Activated naive CD4-positive, alpha-beta T cell treated with anti-CD3 and anti-CD28 coated beads, Interleukin-2, amount 50 U/mL, for 24 hours (primary cell): ENCODE measurements around the gene FOXRED1.
"Not testable (repeated sequence)": the region's sequence is repeated elsewhere in the genome, so short reads cannot be mapped to it uniquely, and the experiment has no call there.

Source experiments
- H3K27ac Mint-ChIP-seq: one replicate; pipeline ENCODE4 v1.8.0; 2021; ENCODE audit warnings: mild to moderate bottlenecking, mixed read lengths
- H3K27me3 Mint-ChIP-seq: one replicate; pipeline ENCODE4 v1.8.0; 2021; ENCODE audit warnings: mixed read lengths
- H3K36me3 Mint-ChIP-seq: one replicate; pipeline ENCODE4 v1.8.0; 2021; ENCODE audit warnings: mixed read lengths
- H3K4me1 Mint-ChIP-seq: one replicate; pipeline ENCODE4 v1.8.0; 2021; ENCODE audit warnings: mixed read lengths
- H3K4me3 Mint-ChIP-seq: one replicate; pipeline ENCODE4 v1.8.0; 2021; ENCODE audit warnings: mild to moderate bottlenecking, mixed read lengths
- H3K9me3 Mint-ChIP-seq: one replicate; pipeline ENCODE4 v1.8.0; 2021; ENCODE audit warnings: mixed read lengths

Gene FOXRED1

DNA sequence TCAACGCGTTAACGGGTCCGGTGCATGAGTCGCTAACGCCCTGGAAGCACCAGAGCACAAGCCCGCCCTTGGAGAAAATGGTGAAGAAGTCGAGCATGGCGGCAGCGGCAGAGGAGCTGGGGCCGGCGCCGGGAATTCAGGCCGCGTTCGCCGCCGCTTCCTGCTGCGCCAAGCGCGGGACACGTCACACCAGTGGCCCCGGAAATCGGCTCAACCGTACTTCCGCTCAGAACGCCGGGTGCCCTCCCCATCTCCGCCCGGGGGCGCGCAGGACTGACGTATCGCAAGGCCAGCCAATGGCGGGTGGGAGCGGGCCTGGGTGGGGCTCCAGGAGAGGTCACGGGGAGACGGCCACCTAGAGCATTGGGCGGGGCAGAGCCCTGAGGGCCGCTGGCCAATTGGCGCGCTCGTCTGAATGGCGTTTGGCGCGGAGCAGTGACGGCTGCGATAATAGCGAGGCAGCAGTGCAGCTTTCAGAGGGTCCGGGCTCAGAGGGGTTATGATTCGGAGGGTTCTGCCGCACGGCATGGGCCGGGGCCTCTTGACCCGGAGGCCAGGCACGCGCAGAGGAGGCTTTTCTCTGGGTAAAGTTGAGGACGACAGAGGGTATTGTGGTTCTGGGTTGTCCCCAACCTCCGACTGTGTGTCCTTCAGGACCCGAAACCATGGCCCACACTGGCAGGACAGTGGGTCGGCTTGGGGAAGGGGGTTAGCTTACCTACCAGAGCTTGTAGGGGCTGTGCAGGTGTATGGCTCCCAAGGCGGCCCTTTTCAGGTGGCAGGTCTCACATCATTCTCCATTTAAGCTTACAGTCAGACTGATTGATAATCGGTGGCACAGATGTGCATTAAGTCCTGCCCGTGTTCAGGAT lies at the start of gene FOXRED1, which contains the start of gene SRPRA:
Gene FOXRED1 (plus strand): TSS at position 447 of the 872 bp plus-strand sequence. CDS start 53 bp downstream, at position 500.
Gene SRPRA (minus strand): TSS at position 188 of the 872 bp plus-strand sequence. CDS start 91 bp downstream, at position 97.
- H3K4me1 Mint-ChIP-seq, result peaks cover 48% of the 10 kb centered on the region
- no peaks in the 10 kb centered on the region for H3K27me3 Mint-ChIP-seq
- no peaks in the 10 kb centered on the region for H3K9me3 Mint-ChIP-seq
- peak within 1 kb of the TSS; percentile 97 for H3K27ac Mint-ChIP-seq
- H3K4me3 Mint-ChIP-seq, result peak within 1 kb of the TSS; percentile 98
- H3K36me3 Mint-ChIP-seq, result peaks cover 21% of the 10 kb centered on the region

DNA sequence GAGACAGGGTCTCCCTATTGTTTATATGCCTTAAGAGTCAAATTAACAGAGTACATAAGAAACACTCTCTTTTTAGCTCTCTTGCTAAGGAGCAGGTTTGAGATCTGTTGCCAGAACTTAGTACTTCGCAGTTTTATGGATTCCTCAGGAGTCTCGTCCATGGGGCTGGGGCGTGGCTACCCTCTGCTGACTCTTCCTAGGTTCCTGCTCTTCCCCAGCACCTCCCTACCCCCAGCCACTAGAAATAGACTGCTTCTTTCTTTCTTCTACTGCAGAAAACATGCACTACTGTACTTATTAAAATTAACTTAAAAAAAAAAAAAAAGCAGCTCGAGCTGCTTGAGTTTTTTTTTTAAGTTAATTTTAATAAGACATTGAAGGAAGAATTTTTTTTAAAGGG lies 49.4 kb upstream of the FOXRED1 start:
- Mint-ChIP-seq H3K9me3 (no peaks in the 10 kb centered on the region), H3K36me3 (peaks cover 2% of the 10 kb centered on the region), H3K4me1 (peaks cover 43% of the 10 kb centered on the region), H3K27me3 (no peaks in the 10 kb centered on the region), H3K27ac (no peak overlapping the region), H3K4me3 (no peak overlapping the region)

DNA sequence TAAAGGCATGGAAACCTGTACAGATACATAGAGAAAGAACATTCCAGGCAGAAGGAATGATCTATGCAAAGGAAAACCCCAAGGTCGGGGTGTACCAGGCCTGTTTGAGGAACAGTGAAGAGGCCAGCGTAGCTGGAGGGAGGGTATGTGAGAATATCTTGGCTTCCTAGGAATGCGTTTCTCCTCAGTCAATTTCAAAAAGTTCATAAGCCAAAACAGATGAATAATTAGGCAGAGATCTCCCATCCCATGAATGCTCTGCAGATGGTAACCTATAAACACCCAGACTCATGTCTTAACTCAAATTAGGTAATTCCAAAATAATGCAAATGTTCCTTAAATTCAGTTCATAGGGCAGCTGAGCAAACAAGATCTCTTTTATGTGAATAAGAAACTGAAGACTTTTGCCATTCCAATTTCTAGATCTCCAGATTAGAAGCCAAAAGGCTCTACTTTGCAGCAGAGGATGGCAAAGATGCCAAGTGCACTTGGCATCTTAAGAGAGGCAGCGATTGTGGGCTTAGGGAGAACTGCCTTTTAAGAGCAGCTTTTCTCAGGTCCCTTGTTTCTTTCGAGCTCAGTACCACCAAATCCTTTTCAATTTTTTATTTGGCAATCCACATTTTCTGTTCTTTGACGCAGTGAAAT lies 44.2 kb upstream of the FOXRED1 start:
- Mint-ChIP-seq H3K9me3 (no peaks in the 10 kb centered on the region), H3K27ac (no peak overlapping the region), H3K27me3 (no peaks in the 10 kb centered on the region), H3K36me3 (peaks cover 4% of the 10 kb centered on the region), H3K4me3 (no peak overlapping the region), H3K4me1 (peaks cover 9% of the 10 kb centered on the region)

DNA sequence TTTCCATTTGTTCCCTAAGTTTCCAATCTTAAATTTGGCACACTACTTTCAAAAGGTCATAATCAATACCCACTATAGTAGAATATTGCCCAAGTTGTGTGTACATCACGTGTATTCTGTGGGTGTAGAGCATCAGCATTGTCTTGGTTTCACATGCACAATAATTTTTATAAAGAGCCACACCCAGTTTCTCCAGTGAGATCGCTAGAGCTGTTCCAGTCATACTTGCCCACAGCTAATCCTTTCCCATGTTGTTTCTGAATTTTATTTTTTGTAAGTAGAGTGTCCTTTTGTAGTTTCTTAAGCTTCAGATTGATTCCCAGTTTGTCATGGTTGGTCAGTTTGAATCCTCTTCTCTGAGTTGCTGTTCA lies 43.7 kb upstream of the FOXRED1 start:
- H3K36me3 Mint-ChIP-seq, result peaks cover 2% of the 10 kb centered on the region
- no peak overlapping the region for H3K4me3 Mint-ChIP-seq
- no peak overlapping the region for H3K27ac Mint-ChIP-seq
- H3K27me3 Mint-ChIP-seq, result no peaks in the 10 kb centered on the region
- peaks cover 6% of the 10 kb centered on the region for H3K4me1 Mint-ChIP-seq
- H3K9me3 Mint-ChIP-seq, result no peaks in the 10 kb centered on the region

- no peaks in the 10 kb centered on the region for H3K27me3 Mint-ChIP-seq
- H3K9me3 Mint-ChIP-seq, result no peaks in the 10 kb centered on the region
- H3K4me3 Mint-ChIP-seq, result no peak overlapping the region
- H3K36me3 Mint-ChIP-seq, result peaks cover 2% of the 10 kb centered on the region
- H3K4me1 Mint-ChIP-seq, result peaks cover under 1% of the 10 kb centered on the region
- H3K27ac Mint-ChIP-seq, result no peak overlapping the region
Measured at GRCh38 chr11:126226334-126227084, 42.4 kb upstream of the FOXRED1 start.

GRCh38 chr11:126229858-126230540 lies 39.0 kb upstream of the FOXRED1 start:
- Mint-ChIP-seq H3K9me3 (no peaks in the 10 kb centered on the region), H3K27me3 (no peaks in the 10 kb centered on the region), H3K4me3 (no peak overlapping the region), H3K36me3 (peaks cover 4% of the 10 kb centered on the region), H3K27ac (no peak overlapping the region), H3K4me1 (no peaks in the 10 kb centered on the region)

GRCh38 chr11:126231725-126232459 lies 37.1 kb upstream of the FOXRED1 start:
- H3K4me3 Mint-ChIP-seq, result no peak overlapping the region
- no peak overlapping the region for H3K27ac Mint-ChIP-seq
- H3K4me1 Mint-ChIP-seq, result no peaks in the 10 kb centered on the region
- peaks cover 5% of the 10 kb centered on the region for H3K36me3 Mint-ChIP-seq
- H3K27me3 Mint-ChIP-seq, result no peaks in the 10 kb centered on the region
- H3K9me3 Mint-ChIP-seq, result no peaks in the 10 kb centered on the region

- H3K27ac Mint-ChIP-seq, result no peak overlapping the region
- no peaks in the 10 kb centered on the region for H3K9me3 Mint-ChIP-seq
- no peaks in the 10 kb centered on the region for H3K4me1 Mint-ChIP-seq
- H3K27me3 Mint-ChIP-seq, result no peaks in the 10 kb centered on the region
- H3K36me3 Mint-ChIP-seq, result peaks cover 5% of the 10 kb centered on the region
- no peak overlapping the region for H3K4me3 Mint-ChIP-seq
Measured at GRCh38 chr11:126232683-126233082, 36.3 kb upstream of the FOXRED1 start.

DNA sequence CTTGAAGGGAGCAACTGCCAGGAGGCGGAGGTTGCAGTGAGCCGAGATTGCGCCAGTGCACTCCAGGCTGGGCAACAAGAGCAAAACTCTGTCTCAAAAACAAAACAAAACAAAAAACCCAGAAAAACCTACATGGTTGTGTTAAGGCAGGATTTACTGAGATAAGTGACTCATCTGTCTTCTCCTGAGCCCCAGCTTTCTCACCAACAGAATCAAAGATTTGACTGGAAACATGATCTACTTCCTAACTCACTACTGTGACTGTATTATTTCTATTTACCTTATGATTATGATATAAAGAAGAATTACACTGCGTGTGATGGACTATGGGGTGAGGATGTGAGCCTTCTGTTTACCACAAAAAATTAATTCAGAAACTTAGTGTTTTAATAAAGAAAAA lies 35.6 kb upstream of the FOXRED1 start:
- Mint-ChIP-seq H3K4me1 (no peaks in the 10 kb centered on the region), H3K27ac (no peak overlapping the region), H3K4me3 (no peak overlapping the region), H3K27me3 (no peaks in the 10 kb centered on the region), H3K9me3 (no peaks in the 10 kb centered on the region), H3K36me3 (peaks cover 5% of the 10 kb centered on the region)

DNA sequence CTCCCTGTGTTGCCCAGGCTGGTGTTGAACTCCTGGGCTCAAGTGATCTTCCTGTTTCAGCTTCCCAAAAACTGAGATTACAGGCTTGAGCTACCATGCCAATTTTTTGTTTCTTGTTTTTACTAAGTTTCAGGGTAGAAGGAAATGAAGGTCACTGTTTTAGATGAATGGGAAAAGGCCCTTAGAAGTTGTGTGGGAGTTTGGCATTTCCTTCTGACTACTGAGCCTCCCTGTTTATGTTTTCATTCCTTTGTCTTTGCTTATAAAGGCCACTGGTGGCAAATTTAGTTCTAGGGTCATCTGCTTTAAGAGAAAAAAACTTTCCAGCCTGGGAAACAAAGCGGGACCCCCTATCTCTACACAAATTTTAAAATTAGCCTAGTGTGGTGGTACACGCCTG lies 22.3 kb upstream of the FOXRED1 start:
- H3K27me3 Mint-ChIP-seq, result no peaks in the 10 kb centered on the region
- peaks cover 5% of the 10 kb centered on the region for H3K36me3 Mint-ChIP-seq
- no peak overlapping the region for H3K27ac Mint-ChIP-seq
- H3K4me3 Mint-ChIP-seq, result no peak overlapping the region
- no peaks in the 10 kb centered on the region for H3K4me1 Mint-ChIP-seq
- no peaks in the 10 kb centered on the region for H3K9me3 Mint-ChIP-seq

DNA sequence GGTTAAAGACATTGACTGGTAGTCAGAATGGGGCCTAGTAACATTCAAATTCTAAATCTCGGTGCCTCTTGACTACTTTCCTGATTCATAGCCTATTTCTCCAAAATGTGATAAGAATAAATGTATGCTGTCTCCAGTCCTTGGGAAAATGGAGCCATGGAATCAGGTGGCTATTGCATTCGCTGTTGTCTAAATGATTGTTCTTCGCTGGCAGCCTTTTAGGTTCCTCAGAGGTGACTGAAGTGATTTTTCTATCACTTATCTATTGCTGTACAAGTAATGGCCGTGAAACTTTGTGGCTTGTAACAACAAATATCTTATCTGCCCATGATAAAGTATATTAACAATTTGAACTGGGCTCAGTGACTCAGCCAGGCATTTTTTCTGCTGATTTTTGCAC lies 15.7 kb upstream of the FOXRED1 start:
- H3K36me3 Mint-ChIP-seq, result peaks cover 5% of the 10 kb centered on the region
- H3K27me3 Mint-ChIP-seq, result no peaks in the 10 kb centered on the region
- H3K9me3 Mint-ChIP-seq, result no peaks in the 10 kb centered on the region
- H3K4me3 Mint-ChIP-seq, result no peak overlapping the region
- H3K27ac Mint-ChIP-seq, result no peak overlapping the region
- no peaks in the 10 kb centered on the region for H3K4me1 Mint-ChIP-seq

DNA sequence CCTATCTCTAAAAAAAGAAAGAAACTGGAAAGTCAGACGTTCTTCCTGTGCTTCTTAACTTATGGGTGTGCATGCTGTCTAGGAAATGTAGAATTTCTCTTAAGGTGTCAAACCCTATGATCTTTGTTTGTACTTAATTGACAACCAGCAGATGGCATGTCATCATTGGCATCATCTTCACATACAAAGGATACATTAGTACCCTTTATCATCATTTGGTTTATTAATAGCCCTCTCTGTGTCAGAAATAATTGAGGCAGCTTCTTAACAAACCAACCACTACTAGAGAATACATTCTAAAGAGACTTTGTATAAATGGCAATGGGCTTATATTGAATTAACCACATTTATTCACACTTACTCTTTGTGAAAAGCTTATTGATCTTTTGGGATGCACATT lies 14.1 kb upstream of the FOXRED1 start:
- H3K4me3 Mint-ChIP-seq, result no peak overlapping the region
- no peaks in the 10 kb centered on the region for H3K27me3 Mint-ChIP-seq
- no peaks in the 10 kb centered on the region for H3K9me3 Mint-ChIP-seq

DNA sequence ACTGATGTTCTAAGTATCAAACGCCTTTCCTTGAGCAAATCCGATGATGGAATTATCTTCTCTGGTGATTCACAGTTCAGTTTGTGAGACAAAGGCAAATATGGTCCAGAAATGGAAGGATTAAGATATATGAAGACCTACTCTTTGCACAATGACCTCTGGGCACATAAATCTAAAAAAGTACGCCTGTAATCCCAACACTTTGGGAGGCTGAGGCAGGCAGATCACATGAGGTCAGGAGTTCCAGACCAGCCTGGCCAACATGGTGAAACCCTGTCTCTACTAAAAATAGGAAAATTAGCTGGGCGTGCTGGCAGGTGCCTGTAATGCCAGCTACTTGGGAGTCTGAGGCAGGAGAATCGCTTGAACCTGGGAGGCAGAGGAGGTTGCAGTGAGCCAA lies 13.4 kb upstream of the FOXRED1 start:
- not testable (repeated sequence) for H3K36me3 Mint-ChIP-seq, H3K27me3 Mint-ChIP-seq, H3K27ac Mint-ChIP-seq, H3K9me3 Mint-ChIP-seq, H3K4me1 Mint-ChIP-seq, H3K4me3 Mint-ChIP-seq

More for the DNA sequence above, 14.1 kb upstream of the FOXRED1 start:
- H3K4me1 Mint-ChIP-seq, result no peaks in the 10 kb centered on the region
- H3K27ac Mint-ChIP-seq, result no peak overlapping the region
- peaks cover 2% of the 10 kb centered on the region for H3K36me3 Mint-ChIP-seq

GRCh38 chr11:126256216-126256615 lies 12.7 kb upstream of the FOXRED1 start:
- no peaks in the 10 kb centered on the region for H3K4me1 Mint-ChIP-seq
- no peaks in the 10 kb centered on the region for H3K9me3 Mint-ChIP-seq
- H3K4me3 Mint-ChIP-seq, result no peak overlapping the region
- no peaks in the 10 kb centered on the region for H3K27me3 Mint-ChIP-seq
- no peak overlapping the region for H3K27ac Mint-ChIP-seq
- peaks cover 2% of the 10 kb centered on the region for H3K36me3 Mint-ChIP-seq

- H3K4me3 Mint-ChIP-seq, result no peak overlapping the region
- H3K27ac Mint-ChIP-seq, result no peak overlapping the region
- H3K9me3 Mint-ChIP-seq, result no peaks in the 10 kb centered on the region
- no peaks in the 10 kb centered on the region for H3K27me3 Mint-ChIP-seq
- H3K36me3 Mint-ChIP-seq, result peaks cover 2% of the 10 kb centered on the region
- no peaks in the 10 kb centered on the region for H3K4me1 Mint-ChIP-seq
Measured at GRCh38 chr11:126257144-126257543, 11.8 kb upstream of the FOXRED1 start.
